ENCODE measurements around the gene SLC35F6.

Gene SLC35F6

GRCh38 chr2:26809211-26809610 lies 45.1 kb downstream of the SLC35F6 start:
- no CpG with 5 or more reads among the region's 3 CpGs for WGBS (ENCODE audit: extremely low coverage, insufficient coverage, insufficient read length)
- Histone ChIP-seq H3K27me3 (ENCODE audit: insufficient read depth, low read length) (no peaks in the 10 kb centered on the region), H3K4me3 (ENCODE audit: low read depth, low read length) (no peak overlapping the region), H3K36me3 (ENCODE audit: control insufficient read depth in 1 of 2, insufficient read depth in 2 of 2, low read length in 2 of 2) (no peaks in the 10 kb centered on the region), H2BK120ac (ENCODE audit: insufficient read depth, low read length, poor library complexity) (no peak overlapping the region), H3K9me3 (ENCODE audit: insufficient read depth, low read depth, low read length) (no peaks in the 10 kb centered on the region), H3K4ac (ENCODE audit: low read depth, low read length) (no peak overlapping the region), H3K4me1 (ENCODE audit: control insufficient read depth in 1 of 2, insufficient read depth in 2 of 2, low read length in 2 of 2) (peaks cover 2 to 3% of the 10 kb centered on the region in 2 experiments), H3K18ac (ENCODE audit: low read length) (no peak overlapping the region), H2BK5ac (ENCODE audit: low read depth, low read length, poor library complexity) (no peak overlapping the region), H3K9ac (ENCODE audit: low read length) (no peak overlapping the region), H2BK12ac (ENCODE audit: low read length) (no peak overlapping the region), H2AFZ (ENCODE audit: insufficient read depth, low read length, poor library complexity) (no peak overlapping the region), H3K27ac (ENCODE audit: low read depth, low read length) (no peak overlapping the region), H4K8ac (ENCODE audit: low read depth, low read length) (no peak overlapping the region), H3K23ac (ENCODE audit: low read length) (no peak overlapping the region), H2AK5ac (ENCODE audit: low read length) (no peak overlapping the region), H3K79me1 (ENCODE audit: low read length) (no peaks in the 10 kb centered on the region), H3K14ac (ENCODE audit: low read length) (no peak overlapping the region), H3K4me2 (ENCODE audit: low read length) (no peak overlapping the region), H3K79me2 (ENCODE audit: control insufficient read depth, insufficient read depth, low read length, poor library complexity) (no peaks in the 10 kb centered on the region), H4K12ac (ENCODE audit: low read depth, low read length) (no peak overlapping the region), H4K91ac (ENCODE audit: low read depth, low read length) (no peak overlapping the region)
- DNase-seq: no peak

- H3K18ac ChIP-seq (ENCODE audit: low read length): no peak overlapping the region
Observed at GRCh38 chr2:26809876-26810577, 45.9 kb downstream of the SLC35F6 start.

GRCh38 chr2:26811261-26811660 lies 47.2 kb downstream of the SLC35F6 start:
- no peak overlapping the region for H2BK12ac ChIP-seq (ENCODE audit: low read length)
- H3K79me1 ChIP-seq (ENCODE audit: low read length): no peaks in the 10 kb centered on the region
- no peak overlapping the region for H3K4ac ChIP-seq (ENCODE audit: low read depth, low read length)
- H3K23ac ChIP-seq (ENCODE audit: low read length): no peak overlapping the region
- H3K27me3 ChIP-seq (ENCODE audit: insufficient read depth, low read length): no peaks in the 10 kb centered on the region
- peaks cover 3% of the 10 kb centered on the region for H3K9me3 ChIP-seq (ENCODE audit: insufficient read depth, low read depth, low read length)
- no peak overlapping the region for H2AFZ ChIP-seq (ENCODE audit: insufficient read depth, low read length, poor library complexity)
- no peak overlapping the region for H3K9ac ChIP-seq (ENCODE audit: low read length)
- H2BK120ac ChIP-seq (ENCODE audit: insufficient read depth, low read length, poor library complexity): no peak overlapping the region
- DNase-seq: no peak
- no peak overlapping the region for H2BK5ac ChIP-seq (ENCODE audit: low read depth, low read length, poor library complexity)
- no peaks in the 10 kb centered on the region for H3K36me3 ChIP-seq (ENCODE audit: control insufficient read depth in 1 of 2, insufficient read depth in 2 of 2, low read length in 2 of 2)
- no peak overlapping the region for H2AK5ac ChIP-seq (ENCODE audit: low read length)
- no peak overlapping the region for H3K4me2 ChIP-seq (ENCODE audit: low read length)
- no peak overlapping the region for H4K12ac ChIP-seq (ENCODE audit: low read depth, low read length)
- H3K27ac ChIP-seq (ENCODE audit: low read depth, low read length): no peak overlapping the region
- H3K4me1 ChIP-seq (ENCODE audit: control insufficient read depth in 1 of 2, insufficient read depth in 2 of 2, low read length in 2 of 2): no peaks in the 10 kb centered on the region
- H3K4me3 ChIP-seq (ENCODE audit: low read depth, low read length): no peak overlapping the region
- no peaks in the 10 kb centered on the region for H3K79me2 ChIP-seq (ENCODE audit: control insufficient read depth, insufficient read depth, low read length, poor library complexity)
- no peak overlapping the region for H3K14ac ChIP-seq (ENCODE audit: low read length)
- no peak overlapping the region for H4K91ac ChIP-seq (ENCODE audit: low read depth, low read length)
- H3K18ac ChIP-seq (ENCODE audit: low read length): no peak overlapping the region
- H4K8ac ChIP-seq (ENCODE audit: low read depth, low read length): no peak overlapping the region
- WGBS (ENCODE audit: extremely low coverage, insufficient coverage, insufficient read length): no CpG with 5 or more reads among the region's 8 CpGs

More at GRCh38 chr2:26809876-26810577, 45.9 kb downstream of the SLC35F6 start:
- Histone ChIP-seq H3K36me3 (ENCODE audit: control insufficient read depth in 1 of 2, insufficient read depth in 2 of 2, low read length in 2 of 2) (no peaks in the 10 kb centered on the region), H3K4me2 (ENCODE audit: low read length) (no peak overlapping the region), H2BK12ac (ENCODE audit: low read length) (no peak overlapping the region), H4K12ac (ENCODE audit: low read depth, low read length) (no peak overlapping the region), H3K9me3 (ENCODE audit: insufficient read depth, low read depth, low read length) (peaks cover 1% of the 10 kb centered on the region), H4K91ac (ENCODE audit: low read depth, low read length) (no peak overlapping the region), H3K23ac (ENCODE audit: low read length) (no peak overlapping the region), H3K4me3 (ENCODE audit: low read depth, low read length) (no peak overlapping the region), H3K79me1 (ENCODE audit: low read length) (no peaks in the 10 kb centered on the region), H2BK5ac (ENCODE audit: low read depth, low read length, poor library complexity) (no peak overlapping the region), H2AK5ac (ENCODE audit: low read length) (no peak overlapping the region), H3K79me2 (ENCODE audit: control insufficient read depth, insufficient read depth, low read length, poor library complexity) (no peaks in the 10 kb centered on the region), H2AFZ (ENCODE audit: insufficient read depth, low read length, poor library complexity) (no peak overlapping the region), H3K27ac (ENCODE audit: low read depth, low read length) (no peak overlapping the region), H3K4ac (ENCODE audit: low read depth, low read length) (no peak overlapping the region), H3K27me3 (ENCODE audit: insufficient read depth, low read length) (no peaks in the 10 kb centered on the region), H3K4me1 (ENCODE audit: control insufficient read depth in 1 of 2, insufficient read depth in 2 of 2, low read length in 2 of 2) (peaks cover 1 to 2% of the 10 kb centered on the region in 2 experiments), H2BK120ac (ENCODE audit: insufficient read depth, low read length, poor library complexity) (no peak overlapping the region), H3K9ac (ENCODE audit: low read length) (no peak overlapping the region), H4K8ac (ENCODE audit: low read depth, low read length) (no peak overlapping the region), H3K14ac (ENCODE audit: low read length) (no peak overlapping the region)
- DNase-seq: no peak
- WGBS (ENCODE audit: extremely low coverage, insufficient coverage, insufficient read length): no CpG with 5 or more reads among the region's 6 CpGs

GRCh38 chr2:26811791-26812694 lies 48.0 kb downstream of the SLC35F6 start:
- Histone ChIP-seq H3K4me3 (ENCODE audit: low read depth, low read length) (no peak overlapping the region), H2BK5ac (ENCODE audit: low read depth, low read length, poor library complexity) (no peak overlapping the region), H3K9ac (ENCODE audit: low read length) (no peak overlapping the region), H4K8ac (ENCODE audit: low read depth, low read length) (no peak overlapping the region), H3K18ac (ENCODE audit: low read length) (no peak overlapping the region), H3K79me2 (ENCODE audit: control insufficient read depth, insufficient read depth, low read length, poor library complexity) (no peaks in the 10 kb centered on the region), H3K27me3 (ENCODE audit: insufficient read depth, low read length) (no peaks in the 10 kb centered on the region), H3K4ac (ENCODE audit: low read depth, low read length) (no peak overlapping the region), H3K4me2 (ENCODE audit: low read length) (no peak overlapping the region), H4K91ac (ENCODE audit: low read depth, low read length) (no peak overlapping the region), H3K14ac (ENCODE audit: low read length) (no peak overlapping the region), H3K23ac (ENCODE audit: low read length) (no peak overlapping the region), H2BK12ac (ENCODE audit: low read length) (no peak overlapping the region), H2AK5ac (ENCODE audit: low read length) (no peak overlapping the region), H3K9me3 (ENCODE audit: insufficient read depth, low read depth, low read length) (peaks cover 3% of the 10 kb centered on the region), H4K12ac (ENCODE audit: low read depth, low read length) (no peak overlapping the region), H3K27ac (ENCODE audit: low read depth, low read length) (no peak overlapping the region), H2AFZ (ENCODE audit: insufficient read depth, low read length, poor library complexity) (no peak overlapping the region), H3K36me3 (ENCODE audit: control insufficient read depth in 1 of 2, insufficient read depth in 2 of 2, low read length in 2 of 2) (no peaks in the 10 kb centered on the region), H3K79me1 (ENCODE audit: low read length) (no peaks in the 10 kb centered on the region), H2BK120ac (ENCODE audit: insufficient read depth, low read length, poor library complexity) (no peak overlapping the region), H3K4me1 (ENCODE audit: control insufficient read depth in 1 of 2, insufficient read depth in 2 of 2, low read length in 2 of 2) (no peaks in the 10 kb centered on the region)
- WGBS (ENCODE audit: extremely low coverage, insufficient coverage, insufficient read length): no CpG with 5 or more reads among the region's 14 CpGs
- DNase-seq: no peak
